Measurements from ENCODE around the gene ACP2.

GRCh38 chr11:47243454-47243853 lies 5.2 kb downstream of the ACP2 start:
- no peak for TF ChIP-seq CTCF (IDR thresholded peaks at IDR 0.05)
- no peak for TF ChIP-seq POLR2A (IDR thresholded peaks at IDR 0.05)
